ENCODE data around the gene ZMAT5.

Gene ZMAT5

GRCh38 chr22:29726512-29727130, 40.2 kb downstream of the ZMAT5 start:
- DNase-seq = no peak

- DNase-seq = no peak
Measured at GRCh38 chr22:29726106-29726505, 40.7 kb downstream of the ZMAT5 start.

GRCh38 chr22:29724843-29725242, 42.0 kb downstream of the ZMAT5 start:
- no peak for DNase-seq

- no peak for DNase-seq
Measured at GRCh38 chr22:29723766-29724165, 43.0 kb downstream of the ZMAT5 start.

DNA sequence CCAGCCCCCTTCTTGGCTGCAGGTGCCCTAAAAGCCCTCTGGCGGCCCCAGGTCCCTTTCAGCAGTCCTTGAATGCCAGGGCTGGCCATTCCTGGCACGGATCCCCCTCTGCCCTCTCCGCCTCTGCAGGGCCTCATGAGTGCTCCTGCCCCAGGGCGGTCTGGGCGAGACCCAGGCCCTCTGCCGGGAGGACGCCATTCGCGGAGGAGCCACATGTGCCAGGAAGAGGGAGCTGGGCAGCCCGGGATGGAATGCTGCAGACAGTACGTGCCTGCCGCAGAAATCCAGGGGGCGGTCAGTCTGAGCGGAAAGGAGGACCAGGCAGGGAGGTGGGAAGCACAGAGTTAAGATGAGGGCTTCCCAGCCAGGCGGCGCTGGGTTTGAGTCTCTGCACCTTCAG, 44.2 kb downstream of the ZMAT5 start:
- no peak for DNase-seq

DNA sequence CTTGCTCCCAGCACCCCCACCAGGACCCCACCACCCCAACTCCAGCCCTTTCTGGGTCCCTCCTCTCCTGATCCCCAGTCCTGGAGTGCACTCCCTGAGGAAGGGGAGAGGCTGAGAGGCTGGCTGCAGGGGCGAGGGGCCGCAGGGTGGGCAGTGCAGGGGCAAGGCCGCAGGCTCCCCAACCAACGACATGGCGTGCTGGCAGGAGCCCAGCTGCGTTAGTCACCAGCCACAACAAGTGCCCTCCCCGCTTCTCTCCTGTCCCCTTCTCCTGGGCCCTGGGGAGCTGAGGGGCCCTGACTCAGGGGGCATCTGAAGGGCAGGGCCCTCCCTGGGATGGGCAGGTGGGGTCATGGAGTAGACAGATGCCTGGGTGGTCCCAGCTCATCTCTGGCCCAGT, 44.7 kb downstream of the ZMAT5 start:
- no peak for DNase-seq

DNA sequence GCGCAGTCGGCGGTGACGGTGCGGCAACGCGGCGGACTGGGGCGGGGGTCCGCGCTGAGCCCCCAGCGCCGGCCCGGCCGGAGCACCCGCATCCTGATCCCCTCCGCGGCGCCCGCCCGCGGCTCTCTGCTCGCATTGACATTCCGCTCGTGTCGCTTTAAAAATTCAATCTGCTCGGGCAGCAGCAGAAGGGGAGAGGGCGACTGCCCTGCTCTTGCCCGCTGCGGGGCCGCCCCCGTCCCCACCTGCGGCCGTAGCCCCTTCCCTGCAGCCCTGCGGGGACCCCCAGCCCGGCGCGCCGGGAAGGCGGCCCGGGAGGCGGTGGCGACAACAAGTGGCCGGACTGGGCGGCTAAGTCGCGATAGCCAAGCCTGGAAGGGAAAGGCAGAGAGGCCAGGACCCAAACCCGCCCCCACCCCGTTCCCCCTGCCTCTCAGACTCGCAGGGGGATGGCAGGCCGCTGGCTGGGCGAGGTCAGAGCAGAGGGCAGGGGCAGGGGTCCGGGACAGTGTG, 45.9 kb downstream of the ZMAT5 start:
- no peak for DNase-seq

- DNase-seq = no peak
Measured at GRCh38 chr22:29719899-29720645, 46.7 kb downstream of the ZMAT5 start, which contains the start of gene CABP7. Gene CABP7, plus strand, starts transcription at chr22:29720003. Its CDS starts 422 bp downstream, at chr22:29720425.

DNA sequence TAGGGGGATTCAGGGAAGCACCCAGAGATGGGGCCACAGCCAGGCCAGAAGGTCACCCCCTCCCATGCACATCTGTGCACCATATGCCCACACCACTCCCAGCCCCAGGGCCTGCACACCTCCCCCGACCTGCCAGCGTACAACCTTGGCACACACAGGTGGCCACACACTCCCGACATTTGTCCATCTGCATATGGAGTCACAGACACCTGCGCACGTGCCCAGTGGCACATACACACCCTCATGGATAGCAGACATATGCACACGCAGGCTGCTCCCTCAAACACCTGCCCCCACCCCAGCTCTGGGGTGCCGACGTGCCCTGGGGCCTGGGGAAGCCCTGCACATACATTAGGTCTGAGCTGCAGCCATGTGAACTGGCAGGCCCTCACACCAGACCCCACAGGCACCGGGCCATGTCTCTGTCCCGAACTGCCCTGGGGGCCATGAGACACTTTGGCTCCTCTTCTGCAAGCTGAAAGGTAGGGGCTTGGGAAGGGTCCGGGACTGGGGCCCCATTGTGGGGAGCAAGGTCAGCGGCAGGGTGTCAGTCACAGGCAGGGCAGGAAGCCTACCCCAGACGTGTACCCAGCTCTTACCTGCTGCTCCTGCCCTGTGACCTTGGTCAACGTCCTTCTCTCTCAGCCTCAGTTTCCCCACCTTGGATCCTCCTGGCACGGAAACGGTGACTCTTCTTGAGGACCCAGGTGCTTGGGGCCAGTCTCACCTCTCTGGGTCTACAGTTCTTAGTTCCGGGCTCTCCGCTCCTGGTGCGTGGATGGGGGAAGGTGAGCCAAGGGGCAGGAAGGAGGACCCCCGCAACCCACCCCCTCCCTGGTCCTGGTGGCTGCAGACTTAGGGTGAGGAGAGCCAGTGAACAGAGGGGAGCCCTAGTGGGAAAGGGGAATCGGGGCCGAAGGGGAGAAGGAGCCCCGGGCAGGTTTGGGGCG, 47.6 kb downstream of the ZMAT5 start:
- DNase-seq = no peak

- DNase-seq = no peak
Measured at GRCh38 chr22:29717789-29718188, 49.0 kb downstream of the ZMAT5 start.

- DNase-seq = no peak
Measured at GRCh38 chr22:29716814-29717545, 49.8 kb downstream of the ZMAT5 start.

- no peak for DNase-seq
Measured at GRCh38 chr22:29715705-29716104, 51.1 kb downstream of the ZMAT5 start.

DNA sequence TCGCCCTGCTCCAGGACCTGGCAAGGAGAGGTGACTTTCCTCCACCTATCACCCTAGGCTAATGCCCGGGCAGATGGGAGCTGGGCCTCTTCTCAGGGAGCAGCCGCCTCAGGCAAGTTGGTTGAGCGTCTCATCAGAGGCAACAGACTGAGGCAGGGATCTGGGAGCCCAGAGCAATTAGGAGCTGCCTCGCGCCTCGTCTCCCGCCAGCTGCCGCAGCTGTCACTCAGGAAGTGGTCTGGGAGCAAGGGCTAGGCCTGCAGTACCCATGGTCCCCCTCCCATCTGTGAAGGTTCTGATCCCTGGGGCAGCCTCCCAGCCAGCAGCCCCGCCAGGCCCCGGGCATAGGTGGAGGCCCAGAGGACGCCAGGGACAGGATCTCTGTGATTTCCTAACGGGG, 51.6 kb downstream of the ZMAT5 start:
- DNase-seq = no peak

DNA sequence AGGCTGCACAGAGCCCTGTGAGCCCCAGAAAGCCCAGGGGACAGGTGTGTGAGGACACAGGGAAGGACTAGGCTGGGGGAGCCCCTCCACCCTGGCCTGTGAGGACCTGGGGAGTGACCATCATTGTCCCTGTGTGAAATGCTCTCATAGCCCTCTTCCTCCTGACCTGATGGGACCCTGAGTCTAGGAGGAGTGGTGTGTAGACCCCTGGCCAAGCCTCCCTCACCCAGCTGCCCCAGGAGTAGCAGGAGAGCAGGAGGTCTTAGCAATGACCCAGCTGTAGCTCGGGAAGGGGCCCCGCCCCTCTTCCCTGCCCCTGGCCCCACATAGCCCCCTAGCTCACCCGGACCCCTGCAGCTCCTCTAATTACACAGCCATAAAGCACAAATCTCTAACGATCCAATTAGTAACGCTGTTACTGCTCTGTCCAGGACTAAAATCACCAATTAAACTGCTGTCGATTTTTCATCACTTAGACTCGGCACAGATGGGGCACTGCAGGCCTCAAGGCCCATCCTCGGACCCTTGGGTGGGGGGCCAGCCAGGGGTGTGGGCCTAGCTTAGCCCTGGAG, 53.6 kb downstream of the ZMAT5 start:
- no peak for DNase-seq

- DNase-seq = no peak
Measured at GRCh38 chr22:29712119-29712518, 54.7 kb downstream of the ZMAT5 start.

- DNase-seq = no peak
Measured at GRCh38 chr22:29710922-29711593, 55.7 kb downstream of the ZMAT5 start.

- no peak for DNase-seq
Measured at GRCh38 chr22:29710193-29710592, 56.6 kb downstream of the ZMAT5 start.

- no peak for DNase-seq
Measured at GRCh38 chr22:29707471-29707870, 59.3 kb downstream of the ZMAT5 start.

GRCh38 chr22:29707010-29707409, 59.8 kb downstream of the ZMAT5 start:
- no peak for DNase-seq

GRCh38 chr22:29706486-29706885, 60.3 kb downstream of the ZMAT5 start:
- no peak for DNase-seq

- no peak for DNase-seq
Measured at GRCh38 chr22:29705651-29706050, 61.2 kb downstream of the ZMAT5 start.
